ENCODE measurements around the gene PGM1. TPM values are rescaled to one million over a fixed set of nuclear protein-coding genes. Genes with fewer than 3 reads are reported as not detected.

Gene PGM1
- polyA plus RNA-seq, 3 donors = 8.2 to 39.8 (median 28.7) TPM

DNA sequence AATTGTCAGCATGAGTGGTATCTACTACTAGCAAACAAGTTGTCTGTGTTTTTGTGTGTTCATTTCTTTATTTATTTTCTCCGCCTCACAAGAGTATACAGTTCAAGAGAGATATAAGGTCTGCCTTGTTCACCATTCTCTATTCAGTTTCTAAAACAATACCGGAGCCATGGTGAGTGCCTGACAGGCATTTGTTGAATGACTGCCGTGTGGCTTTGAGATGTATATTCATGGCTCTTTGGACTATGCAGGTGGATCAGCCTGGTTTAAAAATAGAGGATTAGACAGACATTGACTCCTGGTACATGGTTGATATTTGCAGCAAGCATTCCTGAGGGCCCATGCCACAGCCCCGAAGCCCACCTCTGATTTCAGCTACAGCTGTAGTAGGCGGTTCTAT is 89.7 kb downstream of the PGM1 start:
- H2AFZ ChIP-seq (ENCODE audit: insufficient read depth, low read depth, low read length, poor library complexity, severe bottlenecking) = no peak overlapping the region
- no peaks in the 10 kb centered on the region for H3K36me3 ChIP-seq (replicated peaks in 1 of 2; ENCODE audit: control insufficient read depth in 1 of 2, insufficient read depth in 2 of 2, low read length in 2 of 2)
- Mint-ChIP-seq H3K9me3 (peaks cover 0 to 8% (median 2%) of the 10 kb centered on the region in 7 donors), H3K27ac (no peak overlapping the region), H3K27me3 (ENCODE audit: low read depth in 3 of 3) (peaks cover 0 to 6% (median 3%) of the 10 kb centered on the region in 3 donors), H3K36me3 (no peaks in the 10 kb centered on the region), H3K4me3 (no peak overlapping the region), H3K4me1 (no peaks in the 10 kb centered on the region)
- intact Hi-C loops (cut with micrococcal nuclease) = no loop called here
- no peak overlapping the region for H3K9ac ChIP-seq (ENCODE audit: insufficient read depth, low read length, poor library complexity, severe bottlenecking)
- no peak overlapping the region for H3K4me2 ChIP-seq (replicated peaks; ENCODE audit: extremely low read depth, low read length, poor library complexity, severe bottlenecking)
- no peak overlapping the region for H3K27ac ChIP-seq (ENCODE audit: low read depth in 1 of 2, low read length in 2 of 2)
- no peak for DNase-seq
- no peaks in the 10 kb centered on the region for H3K4me1 ChIP-seq (ENCODE audit: control insufficient read depth in 1 of 2, insufficient read depth in 2 of 2, low read length in 2 of 2)
- no peaks in the 10 kb centered on the region for H3K79me2 ChIP-seq (ENCODE audit: insufficient read depth, low read length)
- no peaks in the 10 kb centered on the region for H3K27me3 ChIP-seq (ENCODE audit: control insufficient read depth in 2 of 2, insufficient read depth in 2 of 2, low read length in 2 of 2)
- WGBS (ENCODE audit: insufficient coverage) = 100% methylated on average over 1 of the region's 5 CpGs
- H3K9me3 ChIP-seq (replicated peaks in 1 of 2; ENCODE audit: control insufficient read depth in 1 of 2, insufficient read depth in 1 of 2, low read length in 2 of 2) = no peaks in the 10 kb centered on the region
- no peaks in the 10 kb centered on the region for H4K20me1 ChIP-seq (ENCODE audit: insufficient read depth, low read length)
- H3K4me3 ChIP-seq (replicated peaks in 1 of 3; ENCODE audit: low read depth in 2 of 3, low read length in 3 of 3) = no peak overlapping the region
- TF ChIP-seq, protein P1, sequence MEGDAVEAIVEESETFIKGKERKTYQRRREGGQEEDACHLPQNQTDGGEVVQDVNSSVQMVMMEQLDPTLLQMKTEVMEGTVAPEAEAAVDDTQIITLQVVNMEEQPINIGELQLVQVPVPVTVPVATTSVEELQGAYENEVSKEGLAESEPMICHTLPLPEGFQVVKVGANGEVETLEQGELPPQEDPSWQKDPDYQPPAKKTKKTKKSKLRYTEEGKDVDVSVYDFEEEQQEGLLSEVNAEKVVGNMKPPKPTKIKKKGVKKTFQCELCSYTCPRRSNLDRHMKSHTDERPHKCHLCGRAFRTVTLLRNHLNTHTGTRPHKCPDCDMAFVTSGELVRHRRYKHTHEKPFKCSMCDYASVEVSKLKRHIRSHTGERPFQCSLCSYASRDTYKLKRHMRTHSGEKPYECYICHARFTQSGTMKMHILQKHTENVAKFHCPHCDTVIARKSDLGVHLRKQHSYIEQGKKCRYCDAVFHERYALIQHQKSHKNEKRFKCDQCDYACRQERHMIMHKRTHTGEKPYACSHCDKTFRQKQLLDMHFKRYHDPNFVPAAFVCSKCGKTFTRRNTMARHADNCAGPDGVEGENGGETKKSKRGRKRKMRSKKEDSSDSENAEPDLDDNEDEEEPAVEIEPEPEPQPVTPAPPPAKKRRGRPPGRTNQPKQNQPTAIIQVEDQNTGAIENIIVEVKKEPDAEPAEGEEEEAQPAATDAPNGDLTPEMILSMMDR (IDR thresholded peaks at IDR 0.05) = no peak

DNA sequence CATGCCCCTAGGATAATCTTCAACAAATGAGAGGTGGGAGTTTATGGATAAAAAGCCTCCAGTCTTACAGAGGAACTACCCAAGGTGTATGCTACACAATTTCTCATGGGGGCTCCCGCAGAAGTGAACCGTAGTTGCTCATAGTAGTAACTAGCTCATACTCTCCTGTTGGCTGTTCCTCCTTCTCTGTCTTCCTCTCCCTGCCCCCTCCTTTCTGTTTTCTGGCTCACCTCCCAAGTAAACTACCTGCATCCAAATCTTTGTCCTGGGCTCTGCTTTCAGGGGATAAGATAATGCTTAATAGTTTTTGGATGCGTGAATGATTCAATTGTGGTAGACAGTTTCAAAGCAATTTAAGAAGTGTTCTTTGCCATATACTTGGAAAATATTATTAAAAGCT is 90.5 kb downstream of the PGM1 start:
- WGBS (ENCODE audit: insufficient coverage) = 100% methylated on average over 1 of the region's 3 CpGs
- H3K4me3 Mint-ChIP-seq = no peak overlapping the region
- Histone ChIP-seq H3K4me3 (replicated peaks in 1 of 3; ENCODE audit: low read depth in 2 of 3, low read length in 3 of 3) (no peak overlapping the region), H3K4me1 (ENCODE audit: control insufficient read depth in 1 of 2, insufficient read depth in 2 of 2, low read length in 2 of 2) (no peaks in the 10 kb centered on the region), H3K79me2 (ENCODE audit: insufficient read depth, low read length) (no peaks in the 10 kb centered on the region), H3K4me2 (replicated peaks; ENCODE audit: extremely low read depth, low read length, poor library complexity, severe bottlenecking) (no peak overlapping the region), H4K20me1 (ENCODE audit: insufficient read depth, low read length) (no peaks in the 10 kb centered on the region), H3K27ac (ENCODE audit: low read depth in 1 of 2, low read length in 2 of 2) (no peak overlapping the region), H3K9me3 (replicated peaks in 1 of 2; ENCODE audit: control insufficient read depth in 1 of 2, insufficient read depth in 1 of 2, low read length in 2 of 2) (no peaks in the 10 kb centered on the region), H3K36me3 (replicated peaks in 1 of 2; ENCODE audit: control insufficient read depth in 1 of 2, insufficient read depth in 2 of 2, low read length in 2 of 2) (no peaks in the 10 kb centered on the region), H3K9ac (ENCODE audit: insufficient read depth, low read length, poor library complexity, severe bottlenecking) (no peak overlapping the region), H2AFZ (ENCODE audit: insufficient read depth, low read depth, low read length, poor library complexity, severe bottlenecking) (no peak overlapping the region), H3K27me3 (ENCODE audit: control insufficient read depth in 2 of 2, insufficient read depth in 2 of 2, low read length in 2 of 2) (no peaks in the 10 kb centered on the region)
- peaks cover 0 to 8% (median 2%) of the 10 kb centered on the region in 7 donors for H3K9me3 Mint-ChIP-seq
- TF ChIP-seq, protein P1 (IDR thresholded peaks at IDR 0.05) = no peak
- H3K4me1 Mint-ChIP-seq = no peaks in the 10 kb centered on the region
- H3K27ac Mint-ChIP-seq = no peak overlapping the region
- H3K36me3 Mint-ChIP-seq = no peaks in the 10 kb centered on the region
- H3K27me3 Mint-ChIP-seq (ENCODE audit: low read depth in 3 of 3) = peaks cover 0 to 6% (median 3%) of the 10 kb centered on the region in 3 donors
- DNase-seq = no peak
- intact Hi-C loops (cut with micrococcal nuclease) = no loop called here

Data from CD14-positive monocyte (primary cell).